PC-9 (cell line): Measurements from ENCODE around the gene H6PD. TPM values are rescaled to one million over a fixed set of nuclear protein-coding genes. Genes with fewer than 3 reads are reported as not detected.
A peak's percentile ranks its signal among the peaks of the same experiment; 100 is the strongest.

Source experiments
- BruUV-seq: library from RNA; stranded (reverse); fragments of 400-500 nt; replicated peaks from 2 replicates; lab custom pipeline; 2021; lab: Mats Ljungman, UMichigan
- CTCF ChIA-PET: fragments of 300-600 bp; sonication (Branson Sonifier 250); formaldehyde crosslinking; loops from one replicate; lab custom pipeline; 2022; ENCODE audit warnings: antibody characterized with exemption; lab: Charles Lee
- POLR2A ChIA-PET: fragments of 300-600 bp; sonication (Branson Sonifier 250); formaldehyde crosslinking; loops from one replicate; lab custom pipeline; 2022; ENCODE audit warnings: antibody characterized with exemption; ENCODE audit not compliant: unreplicated experiment; lab: Charles Lee
- DNase-seq, 2 experiments: peaks; one replicate each; pipeline versions ENCODE4 v3.0.0 to v3.0.0-alpha.2; 2015 to 2022; ENCODE audit warnings: mixed read lengths in 1 of 2
- H2AFZ ChIP-seq: fragments of 200-600 bp; sonication (generic); 2 replicates; pipeline ENCODE4 v1.8.1; 2017; ENCODE audit warnings: antibody characterized with exemption
- H3F3A ChIP-seq: fragments of 200-600 bp; sonication (generic); 2 replicates; pipeline ENCODE4 v1.8.1; 2017; ENCODE audit warnings: antibody characterized with exemption, mild to moderate bottlenecking, low read depth; ENCODE audit not compliant: insufficient read depth
- H3K27ac ChIP-seq: fragments of 200-600 bp; sonication (generic); 2 replicates; pipeline ENCODE4 v1.6.1; 2016; ENCODE audit warnings: mixed run types
- H3K27me3 ChIP-seq: fragments of 200-600 bp; sonication (generic); 2 replicates; pipeline ENCODE4 v1.6.1; 2016; ENCODE audit warnings: low read depth, mixed run types; ENCODE audit not compliant: insufficient read depth
- H3K36me3 ChIP-seq: fragments of 200-600 bp; sonication (generic); 2 replicates; pipeline ENCODE4 v1.6.1; 2016; ENCODE audit warnings: low read depth, mixed run types
- H3K4me1 ChIP-seq: fragments of 200-600 bp; sonication (generic); replicated peaks from 2 replicates; pipeline ENCODE4 v1.6.1; 2016; ENCODE audit warnings: mixed run types; ENCODE audit not compliant: insufficient read depth
- H3K4me2 ChIP-seq: fragments of 200-600 bp; sonication (generic); 2 replicates; pipeline ENCODE4 v1.6.1; 2017; ENCODE audit warnings: mixed run types
- H3K4me3 ChIP-seq: fragments of 200-600 bp; sonication (generic); 2 replicates; pipeline ENCODE4 v1.6.1; 2016; ENCODE audit warnings: mixed run types
- H3K79me2 ChIP-seq: fragments of 200-600 bp; sonication (generic); 2 replicates; pipeline ENCODE4 v1.6.1; 2017; ENCODE audit warnings: low read depth, mixed run types
- H3K9me2 ChIP-seq: fragments of 200-600 bp; sonication (generic); 2 replicates; pipeline ENCODE4 v1.8.1; 2017; ENCODE audit warnings: mild to moderate bottlenecking; ENCODE audit not compliant: insufficient read depth
- H3K9me3 ChIP-seq: fragments of 200-600 bp; sonication (generic); 2 replicates; pipeline ENCODE4 v1.8.1; 2016; ENCODE audit warnings: low read depth; ENCODE audit not compliant: insufficient read depth
- H4K20me1 ChIP-seq: fragments of 200-600 bp; sonication (generic); 2 replicates; pipeline ENCODE4 v1.8.1; 2017; ENCODE audit not compliant: insufficient read depth
- EZH2 ChIP-seq: fragments of 200-600 bp; sonication (generic); IDR thresholded peaks from 2 replicates; pipeline ENCODE4 v1.8.0; 2017; ENCODE audit warnings: antibody characterized with exemption, low read depth
- intact Hi-C: fragments of 100-400 bp; cut with micrococcal nuclease; formaldehyde crosslinking; loops from one replicate; pipeline ENCODE4 v1.10.0; 2022; ENCODE audit not compliant: unreplicated experiment
- total RNA-seq: library from RNA; stranded (reverse); gene quantifications from 2 replicates; pipeline ENCODE4 v1.2.3, GENCODE V29; 2021
- TF ChIP-seq, protein P1 (sequence below): fragments of 200-600 bp; sonication (generic); conservative IDR thresholded peaks from 2 replicates; pipeline ENCODE4 v1.6.1; 2017; ENCODE audit warnings: mixed run types, antibody characterized with exemption, mild to moderate bottlenecking, moderate library complexity

H6PD gene
- total RNA-seq, 1 experiment from 2014 or later, result 31.1 TPM

DNA sequence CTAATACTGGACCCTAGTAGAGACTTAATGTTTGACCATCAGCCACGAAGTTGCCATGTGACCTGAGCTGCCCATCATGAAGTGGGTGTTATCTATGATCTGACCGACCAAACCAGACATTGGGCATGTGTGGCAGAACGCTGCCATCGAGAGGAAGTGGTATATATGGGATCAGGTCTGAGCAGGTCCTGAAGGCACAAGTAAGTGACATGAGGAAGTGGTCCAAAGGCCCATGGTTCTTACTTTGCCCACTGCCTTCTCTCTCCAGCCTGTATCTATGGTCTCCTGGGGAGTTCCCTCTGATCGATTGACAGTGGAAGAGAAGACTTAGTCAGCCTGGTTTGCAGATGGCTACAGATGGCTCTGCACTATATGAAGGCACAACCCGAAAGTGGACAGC is 66.0 kb downstream of the H6PD start:
- Histone ChIP-seq H3K4me2 (peak overlapping the region; percentile 69), H3K36me3 (no peaks in the 10 kb centered on the region), H3K4me1 (peaks cover 56% of the 10 kb centered on the region), H3K9me3 (no peaks in the 10 kb centered on the region), H3K4me3 (no peak overlapping the region), H3K9me2 (no peaks in the 10 kb centered on the region), H2AFZ (no peak overlapping the region), H3F3A (peaks cover 28% of the 10 kb centered on the region), H3K79me2 (peaks cover 91% of the 10 kb centered on the region), H3K27me3 (no peaks in the 10 kb centered on the region), H4K20me1 (no peaks in the 10 kb centered on the region), H3K27ac (peak overlapping the region; percentile 94)
- TSS peak; percentile 26 for BruUV-seq
- TF ChIP-seq, protein P1, sequence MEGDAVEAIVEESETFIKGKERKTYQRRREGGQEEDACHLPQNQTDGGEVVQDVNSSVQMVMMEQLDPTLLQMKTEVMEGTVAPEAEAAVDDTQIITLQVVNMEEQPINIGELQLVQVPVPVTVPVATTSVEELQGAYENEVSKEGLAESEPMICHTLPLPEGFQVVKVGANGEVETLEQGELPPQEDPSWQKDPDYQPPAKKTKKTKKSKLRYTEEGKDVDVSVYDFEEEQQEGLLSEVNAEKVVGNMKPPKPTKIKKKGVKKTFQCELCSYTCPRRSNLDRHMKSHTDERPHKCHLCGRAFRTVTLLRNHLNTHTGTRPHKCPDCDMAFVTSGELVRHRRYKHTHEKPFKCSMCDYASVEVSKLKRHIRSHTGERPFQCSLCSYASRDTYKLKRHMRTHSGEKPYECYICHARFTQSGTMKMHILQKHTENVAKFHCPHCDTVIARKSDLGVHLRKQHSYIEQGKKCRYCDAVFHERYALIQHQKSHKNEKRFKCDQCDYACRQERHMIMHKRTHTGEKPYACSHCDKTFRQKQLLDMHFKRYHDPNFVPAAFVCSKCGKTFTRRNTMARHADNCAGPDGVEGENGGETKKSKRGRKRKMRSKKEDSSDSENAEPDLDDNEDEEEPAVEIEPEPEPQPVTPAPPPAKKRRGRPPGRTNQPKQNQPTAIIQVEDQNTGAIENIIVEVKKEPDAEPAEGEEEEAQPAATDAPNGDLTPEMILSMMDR, result no peak
- TF ChIP-seq EZH2, result no peak
- intact Hi-C loops, result no loop called here
- ChIA-PET CTCF (no interaction called here), POLR2A (interaction anchor here (0.6 kb wide), 1 partner anchor 643 kb away, joined by 3 read pairs; the partner anchor contains the start of genes LZIC and NMNAT1)
- DNase-seq, result no peak

DNA sequence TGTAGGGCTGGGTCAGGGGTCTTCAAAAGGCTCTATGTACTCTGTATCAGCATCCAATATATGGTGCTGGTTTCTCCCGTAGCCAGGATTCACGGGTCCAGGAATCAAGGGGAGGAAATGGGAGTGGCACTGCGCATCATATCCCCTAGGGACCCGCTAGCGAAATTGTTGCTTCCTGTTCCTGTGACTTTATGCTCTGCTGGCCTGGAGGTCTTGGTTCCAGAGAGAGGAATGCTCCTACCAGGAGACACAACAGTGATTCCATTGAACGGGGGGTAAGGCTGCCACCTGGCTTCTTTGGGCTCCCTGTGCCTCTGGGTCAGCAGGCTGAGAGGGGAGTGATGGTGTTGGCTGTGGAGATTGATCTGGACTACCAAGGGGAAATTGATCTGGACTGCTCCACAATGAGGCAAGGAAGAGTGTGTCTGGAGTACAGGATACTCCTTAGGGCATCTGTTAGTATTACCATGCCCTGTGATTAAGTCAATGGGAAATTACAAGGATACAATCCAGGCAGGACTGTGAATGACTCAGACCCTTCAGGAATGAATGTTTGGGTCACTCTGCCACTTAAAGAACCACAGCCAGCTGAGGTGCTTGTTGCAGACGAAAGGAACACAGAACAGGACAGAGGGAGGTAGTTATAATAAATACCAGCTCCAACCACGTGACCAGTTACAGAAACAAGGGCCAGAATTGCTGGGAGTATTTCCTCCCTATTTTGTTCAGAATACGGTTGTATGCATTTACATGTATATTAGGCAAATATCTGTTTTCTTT is 68.4 kb downstream of the H6PD start:
- Histone ChIP-seq H2AFZ (no peak overlapping the region), H4K20me1 (no peaks in the 10 kb centered on the region), H3K9me2 (no peaks in the 10 kb centered on the region), H3F3A (peaks cover 28% of the 10 kb centered on the region), H3K4me2 (peak overlapping the region; percentile 60), H3K36me3 (no peaks in the 10 kb centered on the region), H3K4me1 (peaks cover 51% of the 10 kb centered on the region), H3K27me3 (no peaks in the 10 kb centered on the region), H3K27ac (peak overlapping the region; percentile 82), H3K4me3 (no peak overlapping the region; the same call in 1 of the 2 replicates), H3K79me2 (peaks cover 89% of the 10 kb centered on the region), H3K9me3 (no peaks in the 10 kb centered on the region)
- TSS peak; percentile 40 for BruUV-seq
- intact Hi-C loops, result loop anchor here (1.0 kb wide), 1 partner anchor 12 kb away; no protein-coding TSS in a partner anchor
- CTCF ChIA-PET, result interaction anchor here (0.6 kb wide), 1 partner anchor 15 kb away, joined by 3 read pairs; no protein-coding TSS in a partner anchor
- POLR2A ChIA-PET, result interaction anchor here (0.7 to 0.9 kb wide), 2 partner anchors 15 to 76 kb away, joined by 3 to 6 read pairs; no protein-coding TSS in a partner anchor
- peak; percentile 60 to 83 for DNase-seq
- TF ChIP-seq EZH2, result no peak
- TF ChIP-seq, protein P1, result no peak

DNA sequence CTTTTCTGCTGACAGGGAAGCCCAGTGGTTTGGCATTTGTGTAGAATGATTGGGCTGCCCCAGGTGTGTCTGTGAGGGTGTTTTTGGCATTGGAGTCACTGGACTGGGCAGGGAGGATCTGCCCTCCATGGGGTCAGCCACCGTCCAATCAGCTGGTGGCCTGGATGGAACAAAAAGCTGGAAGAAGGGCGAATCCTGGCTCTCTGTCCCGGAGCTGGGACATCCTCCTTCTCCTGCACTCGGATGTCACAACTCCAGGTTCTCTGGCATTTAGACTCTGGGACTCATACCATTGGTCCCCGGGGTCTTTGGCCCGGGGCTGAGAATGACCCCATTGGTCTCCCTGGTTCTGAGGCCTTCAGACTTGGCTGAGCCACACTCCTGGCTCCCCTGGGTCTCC is 69.3 kb downstream of the H6PD start:
- no peak for TF ChIP-seq EZH2
- TF ChIP-seq, protein P1, result no peak
- ChIA-PET POLR2A (no interaction called here), CTCF (no interaction called here)
- no peak for DNase-seq
- no peak overlapping the region for H3K4me3 ChIP-seq
- H3K79me2 ChIP-seq, result peaks cover 89% of the 10 kb centered on the region
- intact Hi-C loops, result loop anchor here (1.0 kb wide), 1 partner anchor 11 kb away; no protein-coding TSS in a partner anchor
- H3K4me1 ChIP-seq, result peaks cover 44% of the 10 kb centered on the region
- H3K9me3 ChIP-seq, result no peaks in the 10 kb centered on the region
- H3K27me3 ChIP-seq, result no peaks in the 10 kb centered on the region
- no TSS peak for BruUV-seq
- peak overlapping the region; percentile 82 for H3K27ac ChIP-seq
- peaks cover 28% of the 10 kb centered on the region for H3F3A ChIP-seq
- H2AFZ ChIP-seq, result no peak overlapping the region
- peak overlapping the region; percentile 60 for H3K4me2 ChIP-seq
- H3K9me2 ChIP-seq, result no peaks in the 10 kb centered on the region
- H4K20me1 ChIP-seq, result no peaks in the 10 kb centered on the region
- H3K36me3 ChIP-seq, result no peaks in the 10 kb centered on the region
